Ishikawa (cell line): ENCODE results near the gene GPR153.

ENCODE experiments used
- CEBPB ChIP-seq: IDR thresholded peaks from 2 replicates; pipeline ENCODE4 v1.6.1; 2012
- CREB1 ChIP-seq: IDR thresholded peaks from 2 replicates; pipeline ENCODE4 v1.6.1; 2012; ENCODE audit warnings: low read depth
- EGR1 ChIP-seq: IDR thresholded peaks from 2 replicates; pipeline ENCODE4 v1.6.1; 2012
- EP300 ChIP-seq: IDR thresholded peaks from 2 replicates; pipeline ENCODE4 v1.6.1; 2012; ENCODE audit warnings: borderline replicate concordance
- FOXM1 ChIP-seq: IDR thresholded peaks from 2 replicates; pipeline ENCODE4 v1.6.1; 2012; ENCODE audit warnings: low read depth, borderline replicate concordance
- NFIC ChIP-seq: IDR thresholded peaks from 2 replicates; pipeline ENCODE4 v1.6.1; 2012
- RAD21 ChIP-seq: IDR thresholded peaks from 2 replicates; pipeline ENCODE4 v1.6.1; 2012; ENCODE audit warnings: low read depth
- TAF1 ChIP-seq: IDR thresholded peaks from 2 replicates; pipeline ENCODE4 v1.6.1; 2012; ENCODE audit warnings: low read depth, mild to moderate bottlenecking
- TCF12 ChIP-seq: IDR thresholded peaks from 2 replicates; pipeline ENCODE4 v1.6.1; 2012; ENCODE audit warnings: low read depth
- TEAD4 ChIP-seq: IDR thresholded peaks from 2 replicates; pipeline ENCODE4 v1.6.1; 2012
- YY1 ChIP-seq: IDR thresholded peaks from 2 replicates; pipeline ENCODE4 v1.6.1; 2012; ENCODE audit warnings: low read depth
- ZBTB7A ChIP-seq: IDR thresholded peaks from 2 replicates; pipeline ENCODE4 v1.6.1; 2012; ENCODE audit warnings: low read depth
- TF ChIP-seq, protein P1 (sequence below): IDR thresholded peaks from 2 replicates; pipeline ENCODE4 v1.6.1; 2012; ENCODE audit warnings: low read depth, mild to moderate bottlenecking
- TF ChIP-seq, protein P2 (sequence below): IDR thresholded peaks from 2 replicates; pipeline ENCODE4 v1.6.1; 2012
- TF ChIP-seq, protein P3 (sequence below): IDR thresholded peaks from 2 replicates; pipeline ENCODE4 v1.6.1; 2012

The GPR153 gene

DNA sequence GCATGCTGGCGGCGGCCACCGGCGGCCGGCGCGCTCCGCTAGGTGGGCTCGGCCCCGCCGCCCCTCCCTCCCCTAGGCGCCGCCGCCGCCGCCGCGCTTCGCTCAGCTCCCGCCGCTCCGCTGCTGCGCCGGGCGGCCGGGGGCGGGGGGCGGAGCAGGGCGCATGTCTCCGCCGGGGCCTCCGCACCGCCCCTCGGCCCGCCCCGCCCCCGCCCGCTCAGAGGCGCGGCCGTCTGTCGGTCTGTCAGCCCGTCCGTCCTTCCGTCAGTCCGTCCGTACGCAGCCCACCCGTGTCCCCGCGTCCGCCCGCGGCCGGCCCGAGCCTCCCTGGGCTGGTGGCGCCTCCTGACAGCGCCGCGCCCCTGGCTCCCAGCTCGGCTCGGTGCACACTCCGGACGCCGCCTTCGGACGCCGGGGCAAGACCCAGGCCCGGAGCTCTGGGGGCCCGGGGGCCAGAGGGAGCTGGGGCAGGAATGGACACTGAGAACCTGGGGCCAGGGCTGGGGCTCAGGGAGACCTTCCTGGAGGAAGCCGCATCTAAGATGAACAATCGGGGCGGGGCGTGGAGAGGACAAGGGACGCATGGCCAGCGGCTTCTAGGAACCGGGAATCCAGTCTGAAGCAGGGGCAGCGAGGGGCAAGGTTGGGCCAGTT, at the start of gene GPR153:
Gene GPR153, minus strand, starts transcription at position 138 of the 654 bp plus-strand sequence. CDS start 6,193 bp downstream, outside the sequence.
- TF ChIP-seq ZBTB7A, result peak; percentile 64
- peak; percentile 47; the same call in 1 of the 2 replicates for TF ChIP-seq EGR1
- TF ChIP-seq TAF1, result no peak

DNA sequence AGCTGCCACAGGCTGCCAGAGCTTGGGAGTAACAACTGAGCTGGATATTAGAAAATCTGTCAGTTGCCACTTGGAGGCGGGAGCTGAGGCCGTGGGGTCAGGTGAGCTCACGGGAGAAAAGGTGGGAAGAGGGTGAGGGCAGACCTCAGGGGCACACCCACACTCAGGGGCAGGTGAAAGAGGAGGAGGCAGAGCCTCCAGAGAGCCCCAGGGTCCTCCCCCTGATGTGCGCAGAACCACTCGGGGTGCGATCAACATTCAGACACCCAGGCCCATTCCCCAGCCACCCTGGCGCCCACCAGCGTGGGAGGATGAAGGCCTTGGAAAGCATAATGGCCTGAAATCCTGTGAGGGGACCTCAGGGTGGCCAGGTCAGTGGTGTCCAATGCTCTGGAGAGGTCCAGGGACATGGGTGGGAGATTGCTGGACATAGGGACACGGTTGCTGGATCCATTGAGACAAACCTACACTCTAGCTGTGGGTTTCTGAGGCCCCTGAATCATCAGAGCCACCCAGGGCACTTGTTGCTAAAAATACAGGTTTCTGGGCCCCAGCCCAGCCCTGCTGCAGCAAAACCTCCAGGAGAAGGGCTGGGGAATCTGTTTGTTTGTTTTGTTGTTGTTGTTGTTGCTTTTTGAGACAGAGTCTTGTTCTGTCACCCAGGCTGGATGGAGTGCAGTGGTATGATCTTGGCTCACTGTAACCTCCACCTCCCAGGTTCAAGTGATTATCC, 49.4 kb upstream of the GPR153 start:
- TF ChIP-seq TEAD4, result no peak
- TF ChIP-seq, protein P1, sequence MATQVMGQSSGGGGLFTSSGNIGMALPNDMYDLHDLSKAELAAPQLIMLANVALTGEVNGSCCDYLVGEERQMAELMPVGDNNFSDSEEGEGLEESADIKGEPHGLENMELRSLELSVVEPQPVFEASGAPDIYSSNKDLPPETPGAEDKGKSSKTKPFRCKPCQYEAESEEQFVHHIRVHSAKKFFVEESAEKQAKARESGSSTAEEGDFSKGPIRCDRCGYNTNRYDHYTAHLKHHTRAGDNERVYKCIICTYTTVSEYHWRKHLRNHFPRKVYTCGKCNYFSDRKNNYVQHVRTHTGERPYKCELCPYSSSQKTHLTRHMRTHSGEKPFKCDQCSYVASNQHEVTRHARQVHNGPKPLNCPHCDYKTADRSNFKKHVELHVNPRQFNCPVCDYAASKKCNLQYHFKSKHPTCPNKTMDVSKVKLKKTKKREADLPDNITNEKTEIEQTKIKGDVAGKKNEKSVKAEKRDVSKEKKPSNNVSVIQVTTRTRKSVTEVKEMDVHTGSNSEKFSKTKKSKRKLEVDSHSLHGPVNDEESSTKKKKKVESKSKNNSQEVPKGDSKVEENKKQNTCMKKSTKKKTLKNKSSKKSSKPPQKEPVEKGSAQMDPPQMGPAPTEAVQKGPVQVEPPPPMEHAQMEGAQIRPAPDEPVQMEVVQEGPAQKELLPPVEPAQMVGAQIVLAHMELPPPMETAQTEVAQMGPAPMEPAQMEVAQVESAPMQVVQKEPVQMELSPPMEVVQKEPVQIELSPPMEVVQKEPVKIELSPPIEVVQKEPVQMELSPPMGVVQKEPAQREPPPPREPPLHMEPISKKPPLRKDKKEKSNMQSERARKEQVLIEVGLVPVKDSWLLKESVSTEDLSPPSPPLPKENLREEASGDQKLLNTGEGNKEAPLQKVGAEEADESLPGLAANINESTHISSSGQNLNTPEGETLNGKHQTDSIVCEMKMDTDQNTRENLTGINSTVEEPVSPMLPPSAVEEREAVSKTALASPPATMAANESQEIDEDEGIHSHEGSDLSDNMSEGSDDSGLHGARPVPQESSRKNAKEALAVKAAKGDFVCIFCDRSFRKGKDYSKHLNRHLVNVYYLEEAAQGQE, result no peak
- TF ChIP-seq CREB1, result no peak
- no peak for TF ChIP-seq ZBTB7A
- TF ChIP-seq, protein P2, sequence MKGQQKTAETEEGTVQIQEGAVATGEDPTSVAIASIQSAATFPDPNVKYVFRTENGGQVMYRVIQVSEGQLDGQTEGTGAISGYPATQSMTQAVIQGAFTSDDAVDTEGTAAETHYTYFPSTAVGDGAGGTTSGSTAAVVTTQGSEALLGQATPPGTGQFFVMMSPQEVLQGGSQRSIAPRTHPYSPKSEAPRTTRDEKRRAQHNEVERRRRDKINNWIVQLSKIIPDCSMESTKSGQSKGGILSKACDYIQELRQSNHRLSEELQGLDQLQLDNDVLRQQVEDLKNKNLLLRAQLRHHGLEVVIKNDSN, result no peak
- no peak for TF ChIP-seq TCF12
- TF ChIP-seq CEBPB, result no peak
- TF ChIP-seq, protein P3, sequence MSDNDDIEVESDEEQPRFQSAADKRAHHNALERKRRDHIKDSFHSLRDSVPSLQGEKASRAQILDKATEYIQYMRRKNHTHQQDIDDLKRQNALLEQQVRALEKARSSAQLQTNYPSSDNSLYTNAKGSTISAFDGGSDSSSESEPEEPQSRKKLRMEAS, result no peak
- no peak for TF ChIP-seq YY1
- no peak for TF ChIP-seq FOXM1
- TF ChIP-seq EP300, result no peak
- TF ChIP-seq NFIC, result no peak
- no peak for TF ChIP-seq TAF1
- no peak for TF ChIP-seq EGR1
- no peak for TF ChIP-seq RAD21

DNA sequence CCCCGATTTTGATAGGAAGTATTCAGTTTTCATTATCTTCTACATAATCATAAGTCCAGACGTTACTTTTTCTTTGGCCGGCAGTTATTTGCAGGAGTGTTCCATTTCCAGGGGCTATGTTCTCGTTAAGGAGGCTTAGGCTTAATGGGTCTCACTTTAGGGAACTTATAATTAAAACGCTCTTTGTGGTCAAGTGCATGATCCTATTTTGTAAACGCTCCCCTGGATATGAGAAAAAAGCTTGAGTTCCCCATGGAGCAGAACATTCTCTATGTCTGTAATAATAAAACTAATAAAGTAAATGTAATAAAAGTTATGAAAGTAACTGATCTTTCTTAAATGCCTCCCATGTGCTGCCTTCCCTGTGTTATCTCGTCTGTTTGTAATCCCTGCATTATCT, 48.7 kb upstream of the GPR153 start:
- TF ChIP-seq, protein P2, result no peak
- no peak for TF ChIP-seq TAF1
- no peak for TF ChIP-seq TEAD4
- TF ChIP-seq, protein P1, result no peak
- no peak for TF ChIP-seq CEBPB
- TF ChIP-seq, protein P3, result no peak
- no peak for TF ChIP-seq YY1
- no peak for TF ChIP-seq FOXM1
- TF ChIP-seq EP300, result no peak
- no peak for TF ChIP-seq TCF12
- no peak for TF ChIP-seq NFIC

DNA sequence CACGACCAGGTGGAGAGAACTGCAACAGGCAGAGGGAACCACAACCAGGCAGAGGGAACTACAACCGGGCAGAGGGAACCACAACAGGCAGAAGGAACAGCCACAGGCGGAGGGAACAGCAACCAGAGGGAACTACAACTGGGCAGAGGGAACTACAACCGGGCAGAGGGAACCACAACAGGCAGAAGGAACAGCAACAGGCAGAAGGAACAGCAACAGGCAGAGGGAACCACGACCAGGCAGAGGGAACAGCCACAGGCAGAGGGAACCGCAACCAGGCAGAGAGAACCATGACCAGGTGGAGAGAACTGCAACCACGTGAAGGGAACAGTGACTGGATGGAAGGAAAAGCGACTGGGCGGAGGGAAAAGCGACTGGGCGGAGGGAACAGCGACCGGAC, 47.6 kb upstream of the GPR153 start:
- TF ChIP-seq TEAD4 (no peak), RAD21 (no peak), YY1 (no peak), TCF12 (no peak), EP300 (no peak), CEBPB (no peak), EGR1 (no peak), ZBTB7A (no peak), CREB1 (no peak), NFIC (no peak), FOXM1 (no peak), TAF1 (no peak)
- TF ChIP-seq, protein P1, result no peak
- TF ChIP-seq, protein P3, result no peak
- TF ChIP-seq, protein P2, result no peak
